HepG2 (cell line): ENCODE measurements around the gene TMC8. TPM values are rescaled to one million over a fixed set of nuclear protein-coding genes. Genes with fewer than 3 reads are reported as not detected.

ENCODE experiments used
- CEBPB ChIP-seq: IDR thresholded peaks from 2 replicates; pipeline ENCODE4 v1.6.1; 2011; ENCODE audit warnings: low read depth, low read length, improper control_type of control experiment, borderline replicate concordance
- HOXA9 ChIP-seq: sonication (generic); formaldehyde crosslinking; IDR thresholded peaks from 2 replicates; pipeline ENCODE4 v1.8.1; 2022; ENCODE audit warnings: missing genetic modification reagents, mild to moderate bottlenecking, moderate library complexity, borderline replicate concordance
- KLF12 ChIP-seq: sonication (generic); formaldehyde crosslinking; IDR thresholded peaks from 2 replicates; pipeline ENCODE4 v1.4.0; 2020; ENCODE audit warnings: missing genetic modification reagents, borderline replicate concordance
- PAF1 ChIP-seq: IDR thresholded peaks from 2 replicates; pipeline ENCODE4 v1.6.1; 2016; ENCODE audit warnings: missing genetic modification reagents, missing compliant biosample characterization
- PHF21A ChIP-seq: sonication (generic); formaldehyde crosslinking; IDR thresholded peaks from 2 replicates; pipeline ENCODE4 v1.5.0; 2020; ENCODE audit warnings: mild to moderate bottlenecking, missing genetic modification reagents
- RFXAP ChIP-seq: sonication (generic); formaldehyde crosslinking; IDR thresholded peaks from 2 replicates; pipeline ENCODE4 v1.4.0; 2020; ENCODE audit warnings: missing genetic modification reagents, borderline replicate concordance
- SMAD1 ChIP-seq: sonication (generic); formaldehyde crosslinking; IDR thresholded peaks from 2 replicates; pipeline ENCODE4 v1.4.0; 2020; ENCODE audit warnings: missing genetic modification reagents, low read depth, mild to moderate bottlenecking, borderline replicate concordance
- SP2 ChIP-seq: sonication (generic); formaldehyde crosslinking; IDR thresholded peaks from 2 replicates; pipeline ENCODE4 v1.5.1; 2020; ENCODE audit warnings: mild to moderate bottlenecking, missing genetic modification reagents
- TCF12 ChIP-seq, 2 experiments: fragments of 450-650 bp in 1 of 2; sonication (generic) in 1 of 2; formaldehyde crosslinking in 1 of 2; IDR thresholded peaks; 2 replicates each; pipeline versions ENCODE4 v1.6.1 to v1.8.0; 2017 to 2022; ENCODE audit warnings: antibody characterized with exemption in 1 of 2, mild to moderate bottlenecking in 1 of 2, missing genetic modification reagents in 1 of 2, moderate library complexity in 1 of 2
- TEAD2 ChIP-seq: sonication (generic); formaldehyde crosslinking; IDR thresholded peaks from 2 replicates; pipeline ENCODE4 v1.9.0; 2021; ENCODE audit warnings: missing genetic modification reagents
- TMF1 ChIP-seq: sonication (generic); formaldehyde crosslinking; IDR thresholded peaks from 2 replicates; pipeline ENCODE4 v1.8.1; 2022; ENCODE audit warnings: low read depth, missing genetic modification reagents
- ZBTB21 ChIP-seq: sonication (generic); formaldehyde crosslinking; IDR thresholded peaks from 2 replicates; pipeline ENCODE4 v1.4.0; 2020; ENCODE audit warnings: missing genetic modification reagents
- ZFY ChIP-seq: sonication (generic); formaldehyde crosslinking; IDR thresholded peaks from 2 replicates; pipeline ENCODE4 v1.4.0; 2020; ENCODE audit warnings: missing genetic modification reagents
- ZMAT3 ChIP-seq: sonication (generic); formaldehyde crosslinking; conservative IDR thresholded peaks from 2 replicates; pipeline ENCODE4 v1.7.0; 2021; ENCODE audit warnings: missing genetic modification reagents
- ZNF446 ChIP-seq: sonication (generic); formaldehyde crosslinking; IDR thresholded peaks from 2 replicates; pipeline ENCODE4 v1.5.0; 2020; ENCODE audit warnings: mild to moderate bottlenecking, missing genetic modification reagents
- ZNF451 ChIP-seq: sonication (generic); formaldehyde crosslinking; IDR thresholded peaks from 2 replicates; pipeline ENCODE4 v1.5.0; 2020; ENCODE audit warnings: mild to moderate bottlenecking, missing genetic modification reagents
- ZNF816 ChIP-seq: sonication (generic); formaldehyde crosslinking; IDR thresholded peaks from 2 replicates; pipeline ENCODE4 v1.8.0; 2022; ENCODE audit warnings: missing genetic modification reagents, mild to moderate bottlenecking, borderline replicate concordance
- polyA plus RNA-seq, 8 experiments: library from polyadenylated mRNA; depleted of rRNA in 3 of 8; stranded (reverse) in 7 of 8; unstranded in 1 of 8; fragments of >200 nt; fragmentation: Illumina TruSeq in 4 of 8; extraction: Trizol in 4 of 8; gene quantifications; 2 replicates each; pipeline versions ENCODE4 v1.2.1 to v1.2.3, GENCODE V29; 2011 to 2016; ENCODE audit warnings: low read depth in 4 of 8, missing spikeins in 1 of 8, mixed read lengths in 1 of 8; ENCODE audit not compliant: insufficient read depth in 1 of 8
- total RNA-seq, 5 experiments: library from RNA; depleted of rRNA; stranded (reverse); fragments of >200 nt; fragmentation: Illumina TruSeq; extraction: Trizol; gene quantifications; 2 replicates each; pipeline ENCODE4 v1.2.3, GENCODE V29; 2016; ENCODE audit warnings: low read depth in 1 of 5
- TF ChIP-seq, protein P1 (sequence below): sonication (generic); formaldehyde crosslinking; IDR thresholded peaks from 2 replicates; pipeline ENCODE4 v1.4.0; 2020; ENCODE audit warnings: missing genetic modification reagents
- TF ChIP-seq, protein P2 (sequence below): sonication (generic); formaldehyde crosslinking; IDR thresholded peaks from 2 replicates; pipeline ENCODE4 v1.4.0; 2020; ENCODE audit warnings: missing genetic modification reagents, mild to moderate bottlenecking, borderline replicate concordance
- TF ChIP-seq, protein P3 (sequence below): IDR thresholded peaks from 2 replicates; pipeline ENCODE4 v1.6.1; 2016; ENCODE audit warnings: low read depth, missing genetic modification reagents, missing compliant biosample characterization

Gene TMC8
- total and polyA plus RNA-seq, 2 of the 13 experiments (the other 11 are each of a cell fraction or from before 2014, with no cell fraction given), result 0.53 to 7.8 TPM

DNA sequence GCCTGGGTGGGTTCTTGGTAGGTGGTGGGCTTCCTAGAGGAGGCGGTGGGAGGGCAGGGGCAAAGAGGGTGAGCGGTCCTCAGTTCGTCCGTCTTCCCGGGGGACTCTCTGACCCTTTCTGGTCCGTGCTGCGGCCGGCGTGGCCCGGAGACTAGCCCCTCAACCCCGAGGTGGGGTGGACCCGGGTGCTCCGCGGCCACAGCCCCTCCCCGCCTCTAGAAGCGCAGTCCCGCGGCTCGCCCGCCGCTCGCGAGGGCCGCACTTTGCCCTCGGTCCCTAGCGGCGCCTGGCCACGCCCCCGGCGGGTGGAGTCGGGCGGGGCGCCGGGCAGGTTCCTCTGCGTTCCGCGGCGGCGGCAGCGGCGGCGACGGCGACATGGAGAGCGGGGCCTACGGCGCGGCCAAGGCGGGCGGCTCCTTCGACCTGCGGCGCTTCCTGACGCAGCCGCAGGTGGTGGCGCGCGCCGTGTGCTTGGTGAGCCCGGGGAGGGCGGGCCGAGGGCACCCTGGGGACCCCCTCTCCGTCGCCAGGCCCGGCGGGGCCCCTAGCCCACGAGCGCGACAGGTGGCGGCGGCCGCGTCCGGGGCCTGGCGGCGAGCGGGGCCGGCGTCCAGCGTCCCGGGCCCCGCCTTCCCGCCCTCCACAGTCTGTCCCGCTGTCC, 37.8 kb downstream of the TMC8 start, which contains the start of gene SYNGR2 (continued):
- TF ChIP-seq ZNF816, result no peak
- TF ChIP-seq, protein P1, sequence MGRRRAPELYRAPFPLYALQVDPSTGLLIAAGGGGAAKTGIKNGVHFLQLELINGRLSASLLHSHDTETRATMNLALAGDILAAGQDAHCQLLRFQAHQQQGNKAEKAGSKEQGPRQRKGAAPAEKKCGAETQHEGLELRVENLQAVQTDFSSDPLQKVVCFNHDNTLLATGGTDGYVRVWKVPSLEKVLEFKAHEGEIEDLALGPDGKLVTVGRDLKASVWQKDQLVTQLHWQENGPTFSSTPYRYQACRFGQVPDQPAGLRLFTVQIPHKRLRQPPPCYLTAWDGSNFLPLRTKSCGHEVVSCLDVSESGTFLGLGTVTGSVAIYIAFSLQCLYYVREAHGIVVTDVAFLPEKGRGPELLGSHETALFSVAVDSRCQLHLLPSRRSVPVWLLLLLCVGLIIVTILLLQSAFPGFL (CRISPR knock-in tag), result no peak
- TF ChIP-seq, protein P2, sequence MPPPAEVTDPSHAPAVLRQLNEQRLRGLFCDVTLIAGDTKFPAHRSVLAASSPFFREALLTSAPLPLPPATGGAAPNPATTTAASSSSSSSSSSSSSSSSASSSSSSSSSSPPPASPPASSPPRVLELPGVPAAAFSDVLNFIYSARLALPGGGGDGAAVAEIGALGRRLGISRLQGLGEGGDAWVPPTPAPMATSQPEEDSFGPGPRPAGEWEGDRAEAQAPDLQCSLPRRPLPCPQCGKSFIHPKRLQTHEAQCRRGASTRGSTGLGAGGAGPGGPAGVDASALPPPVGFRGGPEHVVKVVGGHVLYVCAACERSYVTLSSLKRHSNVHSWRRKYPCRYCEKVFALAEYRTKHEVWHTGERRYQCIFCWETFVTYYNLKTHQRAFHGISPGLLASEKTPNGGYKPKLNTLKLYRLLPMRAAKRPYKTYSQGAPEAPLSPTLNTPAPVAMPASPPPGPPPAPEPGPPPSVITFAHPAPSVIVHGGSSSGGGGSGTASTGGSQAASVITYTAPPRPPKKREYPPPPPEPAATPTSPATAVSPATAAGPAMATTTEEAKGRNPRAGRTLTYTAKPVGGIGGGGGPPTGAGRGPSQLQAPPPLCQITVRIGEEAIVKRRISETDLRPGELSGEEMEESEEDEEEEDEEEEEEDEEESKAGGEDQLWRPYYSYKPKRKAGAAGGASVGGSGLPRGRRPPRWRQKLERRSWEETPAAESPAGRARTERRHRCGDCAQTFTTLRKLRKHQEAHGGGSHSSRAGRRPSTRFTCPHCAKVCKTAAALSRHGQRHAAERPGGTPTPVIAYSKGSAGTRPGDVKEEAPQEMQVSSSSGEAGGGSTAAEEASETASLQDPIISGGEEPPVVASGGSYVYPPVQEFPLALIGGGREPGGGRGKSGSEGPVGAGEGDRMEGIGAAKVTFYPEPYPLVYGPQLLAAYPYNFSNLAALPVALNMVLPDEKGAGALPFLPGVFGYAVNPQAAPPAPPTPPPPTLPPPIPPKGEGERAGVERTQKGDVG, result no peak
- peak; percentile 84; the same call in 1 of the 2 replicates for TF ChIP-seq ZMAT3 (CRISPR knock-in tag)
- peak; percentile 85 for TF ChIP-seq RFXAP (CRISPR knock-in tag)
- TF ChIP-seq HOXA9 (CRISPR knock-in tag), result no peak
- TF ChIP-seq ZFY (CRISPR knock-in tag), result peak; percentile 96
- TF ChIP-seq ZBTB21, result no peak
- TF ChIP-seq SP2 (CRISPR knock-in tag), result no peak
- no peak for TF ChIP-seq TMF1
- TF ChIP-seq KLF12, result peak; percentile 93
- peak; percentile 51; the same call in 1 of the 2 replicates for TF ChIP-seq ZNF446 (CRISPR knock-in tag)
- TF ChIP-seq PHF21A (CRISPR knock-in tag), result no peak; the same call in 1 of the 2 replicates
- no peak for TF ChIP-seq TEAD2 (CRISPR knock-in tag)
- TF ChIP-seq CEBPB, result no peak
- peak; percentile 71; the same call in 1 of the 2 replicates for TF ChIP-seq SMAD1 (CRISPR knock-in tag)
- TF ChIP-seq ZNF451 (CRISPR knock-in tag), result no peak; the same call in 1 of the 2 replicates
- TF ChIP-seq PAF1 (CRISPR knock-in tag), result no peak
- no peak for TF ChIP-seq TCF12 (IDR thresholded peaks at IDR 0.05)
- no peak; the same call in 1 of the 2 replicates for TF ChIP-seq TCF12 (CRISPR knock-in tag; IDR thresholded peaks at IDR 0.05)
- TF ChIP-seq, protein P3, sequence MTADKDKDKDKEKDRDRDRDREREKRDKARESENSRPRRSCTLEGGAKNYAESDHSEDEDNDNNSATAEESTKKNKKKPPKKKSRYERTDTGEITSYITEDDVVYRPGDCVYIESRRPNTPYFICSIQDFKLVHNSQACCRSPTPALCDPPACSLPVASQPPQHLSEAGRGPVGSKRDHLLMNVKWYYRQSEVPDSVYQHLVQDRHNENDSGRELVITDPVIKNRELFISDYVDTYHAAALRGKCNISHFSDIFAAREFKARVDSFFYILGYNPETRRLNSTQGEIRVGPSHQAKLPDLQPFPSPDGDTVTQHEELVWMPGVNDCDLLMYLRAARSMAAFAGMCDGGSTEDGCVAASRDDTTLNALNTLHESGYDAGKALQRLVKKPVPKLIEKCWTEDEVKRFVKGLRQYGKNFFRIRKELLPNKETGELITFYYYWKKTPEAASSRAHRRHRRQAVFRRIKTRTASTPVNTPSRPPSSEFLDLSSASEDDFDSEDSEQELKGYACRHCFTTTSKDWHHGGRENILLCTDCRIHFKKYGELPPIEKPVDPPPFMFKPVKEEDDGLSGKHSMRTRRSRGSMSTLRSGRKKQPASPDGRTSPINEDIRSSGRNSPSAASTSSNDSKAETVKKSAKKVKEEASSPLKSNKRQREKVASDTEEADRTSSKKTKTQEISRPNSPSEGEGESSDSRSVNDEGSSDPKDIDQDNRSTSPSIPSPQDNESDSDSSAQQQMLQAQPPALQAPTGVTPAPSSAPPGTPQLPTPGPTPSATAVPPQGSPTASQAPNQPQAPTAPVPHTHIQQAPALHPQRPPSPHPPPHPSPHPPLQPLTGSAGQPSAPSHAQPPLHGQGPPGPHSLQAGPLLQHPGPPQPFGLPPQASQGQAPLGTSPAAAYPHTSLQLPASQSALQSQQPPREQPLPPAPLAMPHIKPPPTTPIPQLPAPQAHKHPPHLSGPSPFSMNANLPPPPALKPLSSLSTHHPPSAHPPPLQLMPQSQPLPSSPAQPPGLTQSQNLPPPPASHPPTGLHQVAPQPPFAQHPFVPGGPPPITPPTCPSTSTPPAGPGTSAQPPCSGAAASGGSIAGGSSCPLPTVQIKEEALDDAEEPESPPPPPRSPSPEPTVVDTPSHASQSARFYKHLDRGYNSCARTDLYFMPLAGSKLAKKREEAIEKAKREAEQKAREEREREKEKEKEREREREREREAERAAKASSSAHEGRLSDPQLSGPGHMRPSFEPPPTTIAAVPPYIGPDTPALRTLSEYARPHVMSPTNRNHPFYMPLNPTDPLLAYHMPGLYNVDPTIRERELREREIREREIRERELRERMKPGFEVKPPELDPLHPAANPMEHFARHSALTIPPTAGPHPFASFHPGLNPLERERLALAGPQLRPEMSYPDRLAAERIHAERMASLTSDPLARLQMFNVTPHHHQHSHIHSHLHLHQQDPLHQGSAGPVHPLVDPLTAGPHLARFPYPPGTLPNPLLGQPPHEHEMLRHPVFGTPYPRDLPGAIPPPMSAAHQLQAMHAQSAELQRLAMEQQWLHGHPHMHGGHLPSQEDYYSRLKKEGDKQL, result no peak
